Measurements from ENCODE around the gene MRPL51.
"Not testable (repeated sequence)": the region's sequence is repeated elsewhere in the genome, so short reads cannot be mapped to it uniquely, and the experiment has no call there.

The MRPL51 gene

GRCh38 chr12:6488240-6488639 is 4.8 kb downstream of the MRPL51 start:
- no peak for DNase-seq (ENCODE audit: low spot score)

GRCh38 chr12:6478416-6478815 is 14.6 kb downstream of the MRPL51 start:
- no peak for DNase-seq (ENCODE audit: low spot score)

- DNase-seq (ENCODE audit: low spot score): not testable (repeated sequence)
Measured at GRCh38 chr12:6477601-6478377, 15.3 kb downstream of the MRPL51 start.

- DNase-seq (ENCODE audit: low spot score): no peak
Measured at GRCh38 chr12:6476489-6476888, 16.6 kb downstream of the MRPL51 start.

- not testable (repeated sequence) for DNase-seq (ENCODE audit: low spot score)
Measured at GRCh38 chr12:6475233-6475975, 17.7 kb downstream of the MRPL51 start.

- no peak for DNase-seq (ENCODE audit: low spot score)
Measured at GRCh38 chr12:6472491-6472890, 20.6 kb downstream of the MRPL51 start.

GRCh38 chr12:6471989-6472360 is 21.1 kb downstream of the MRPL51 start:
- DNase-seq (ENCODE audit: low spot score): no peak

- DNase-seq (ENCODE audit: low spot score): peak; percentile 98
Measured at GRCh38 chr12:6470375-6471163, 22.5 kb downstream of the MRPL51 start, which contains the start of gene VAMP1. TSS of gene VAMP1 (minus strand) at chr12:6470677. CDS start at chr12:6470531, 146 bp downstream.

- peak; percentile 30 for DNase-seq (ENCODE audit: low spot score)
Measured at GRCh38 chr12:6469609-6470374, 23.3 kb downstream of the MRPL51 start.

GRCh38 chr12:6469092-6469491 is 24.0 kb downstream of the MRPL51 start:
- DNase-seq (ENCODE audit: low spot score): no peak

- no peak for DNase-seq (ENCODE audit: low spot score)
Measured at GRCh38 chr12:6468283-6468575, 24.8 kb downstream of the MRPL51 start.

- not testable (repeated sequence) for DNase-seq (ENCODE audit: low spot score)
Measured at GRCh38 chr12:6467571-6468282, 25.3 kb downstream of the MRPL51 start.

GRCh38 chr12:6466751-6467150 is 26.3 kb downstream of the MRPL51 start:
- not testable (repeated sequence) for DNase-seq (ENCODE audit: low spot score)

GRCh38 chr12:6466184-6466573 is 26.9 kb downstream of the MRPL51 start:
- no peak for DNase-seq (ENCODE audit: low spot score)

- DNase-seq (ENCODE audit: low spot score): peak; percentile 84
Measured at GRCh38 chr12:6465467-6466183, 27.4 kb downstream of the MRPL51 start.

GRCh38 chr12:6464531-6464930 is 28.5 kb downstream of the MRPL51 start:
- DNase-seq (ENCODE audit: low spot score): no peak

GRCh38 chr12:6463858-6464257 is 29.2 kb downstream of the MRPL51 start:
- no peak for DNase-seq (ENCODE audit: low spot score)

- DNase-seq (ENCODE audit: low spot score): no peak
Measured at GRCh38 chr12:6463216-6463615, 29.8 kb downstream of the MRPL51 start.

GRCh38 chr12:6462234-6462995 is 30.6 kb downstream of the MRPL51 start:
- DNase-seq (ENCODE audit: low spot score): no peak
